Iris pigment epithelial cell (primary cell): ENCODE measurements around the gene CGAS.
A peak's percentile ranks its signal among the peaks of the same experiment; 100 is the strongest.
"Not testable (repeated sequence)": the region's sequence is repeated elsewhere in the genome, so short reads cannot be mapped to it uniquely, and the experiment has no call there.

Experiments
- DNase-seq: peaks from one replicate; pipeline ENCODE4 v3.0.0-alpha.2; 2011; ENCODE audit warnings: low read depth

Gene CGAS

DNA sequence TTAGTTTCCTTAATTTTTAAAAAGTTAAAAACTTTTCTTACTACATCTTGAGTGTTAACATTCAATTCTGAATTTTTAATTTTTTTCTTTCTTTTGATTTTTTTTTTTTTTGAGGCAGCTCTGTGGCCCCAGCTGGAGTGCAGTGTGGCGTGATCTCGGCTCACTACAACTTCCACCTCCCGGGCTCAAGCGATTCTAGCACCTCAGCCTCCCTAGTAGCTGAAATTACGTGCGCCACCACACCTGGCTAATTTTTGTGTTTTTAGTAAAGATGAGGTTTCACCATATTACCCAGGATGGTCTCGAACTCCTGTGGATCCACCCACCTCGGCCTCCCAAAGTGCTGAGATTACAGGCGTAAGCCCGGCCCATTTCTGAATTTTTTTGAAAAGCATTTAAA lies 56.2 kb downstream of the CGAS start:
- no peak for DNase-seq

DNA sequence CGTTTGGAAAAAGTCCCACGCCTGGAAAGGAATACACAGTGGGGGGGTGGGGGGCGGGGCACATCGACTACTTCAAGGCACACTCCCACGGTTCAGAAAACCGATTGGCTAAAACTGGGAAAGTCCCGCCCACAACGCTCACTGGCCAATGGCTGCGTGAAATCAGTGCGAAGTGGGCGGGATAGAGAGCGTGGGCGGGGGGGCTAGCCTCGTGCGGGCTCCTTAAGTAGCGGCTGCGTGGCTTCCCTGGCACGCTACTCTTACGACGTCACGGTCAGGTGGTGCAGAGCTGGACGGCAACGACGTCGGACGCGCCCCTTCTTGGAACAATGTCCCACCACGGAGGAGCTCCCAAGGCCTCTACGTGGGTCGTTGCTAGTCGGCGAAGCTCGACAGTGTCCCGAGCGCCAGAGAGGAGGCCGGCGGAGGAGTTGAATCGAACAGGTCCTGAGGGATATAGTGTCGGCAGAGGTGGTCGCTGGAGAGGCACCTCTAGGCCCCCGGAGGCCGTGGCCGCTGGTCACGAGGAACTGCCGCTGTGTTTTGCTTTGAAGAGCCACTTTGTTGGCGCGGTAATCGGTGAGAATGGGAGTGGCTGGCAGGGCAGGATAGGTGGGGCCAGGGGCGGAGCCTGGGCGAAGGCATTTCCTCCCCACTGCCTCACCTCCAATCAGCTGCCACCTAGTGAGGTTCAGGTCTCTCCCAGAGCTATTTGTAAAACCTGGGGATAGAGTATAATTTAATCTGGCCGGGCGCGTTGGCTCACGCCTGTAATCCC lies 57.3 kb downstream of the CGAS start, which contains the start of gene DDX43:
Gene DDX43, plus strand, starts transcription at position 252 of the 778 bp plus-strand sequence. Its CDS starts 78 bp downstream, at position 330.
- DNase-seq: peak; percentile 72

GRCh38 chr6:73393278-73393677 lies 58.8 kb downstream of the CGAS start:
- peak; percentile 32 for DNase-seq

- DNase-seq: not testable (repeated sequence)
Measured at GRCh38 chr6:73392188-73392587, 59.9 kb downstream of the CGAS start.

GRCh38 chr6:73391675-73392074 lies 60.4 kb downstream of the CGAS start:
- DNase-seq: no peak

DNA sequence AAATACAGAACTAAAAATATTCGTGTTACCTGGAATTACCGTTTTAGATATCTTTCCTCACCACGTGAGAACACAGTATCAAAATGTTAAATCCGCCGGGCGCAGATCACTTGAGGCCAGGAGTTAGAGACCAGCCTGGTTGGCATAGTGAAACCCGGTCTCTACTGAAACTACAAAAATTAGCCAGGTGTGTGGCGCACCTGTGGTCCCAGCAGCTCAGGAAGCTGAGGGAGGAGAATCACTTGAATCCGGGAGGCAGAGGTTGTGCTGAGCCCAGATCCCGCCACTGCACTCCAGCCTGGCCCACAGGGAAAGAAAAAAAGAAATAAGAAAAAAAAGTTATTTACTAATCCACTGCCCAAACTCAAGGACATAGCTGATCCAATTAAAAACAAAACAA lies 62.2 kb downstream of the CGAS start:
- no peak for DNase-seq

- DNase-seq: peak; percentile 60
Measured at GRCh38 chr6:73388800-73389512, 63.1 kb downstream of the CGAS start.

- no peak for DNase-seq
Measured at GRCh38 chr6:73388433-73388799, 63.7 kb downstream of the CGAS start.

GRCh38 chr6:73382462-73383113 lies 69.5 kb downstream of the CGAS start:
- DNase-seq: peak; percentile 26

DNA sequence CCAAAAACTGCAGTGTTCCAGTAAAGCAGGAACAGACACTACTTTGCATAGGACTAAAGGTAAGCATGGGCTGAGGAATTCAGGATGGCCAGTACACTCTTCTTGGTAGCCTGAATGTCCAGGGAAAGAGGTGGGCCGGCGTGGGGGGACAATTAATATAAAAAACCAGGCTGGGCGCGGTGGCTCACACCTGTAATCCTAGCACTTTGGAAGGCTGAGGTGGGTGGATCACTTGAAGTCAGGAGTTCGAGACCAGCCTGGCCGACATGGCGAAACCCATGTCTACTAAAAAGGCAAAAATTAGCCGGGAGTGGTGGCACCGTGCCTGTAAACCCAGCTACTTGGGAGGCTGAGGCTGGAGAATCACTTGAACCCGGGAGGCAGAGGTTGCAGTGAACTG lies 70.6 kb downstream of the CGAS start:
- not testable (repeated sequence) for DNase-seq

GRCh38 chr6:73377225-73377624 lies 74.9 kb downstream of the CGAS start:
- DNase-seq: no peak

DNA sequence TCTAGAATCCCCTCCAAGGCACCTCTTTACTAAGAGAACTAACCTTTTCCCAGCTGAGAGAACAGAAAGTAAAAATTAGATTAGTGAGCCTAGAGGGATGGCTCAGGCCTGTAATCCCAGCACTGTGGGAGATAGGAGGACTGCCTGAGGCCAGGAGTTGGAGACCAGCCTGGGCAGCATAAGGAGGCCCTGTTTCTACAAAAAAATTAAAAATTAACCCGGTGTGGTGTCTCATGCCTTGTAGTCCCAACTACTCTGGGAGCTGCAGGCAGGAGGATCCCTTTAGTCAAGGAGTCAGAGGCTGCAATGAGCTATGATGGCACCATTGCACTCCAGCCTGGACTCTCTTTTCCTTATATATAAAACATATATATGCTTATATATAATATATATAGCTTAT lies 76.9 kb downstream of the CGAS start:
- no peak for DNase-seq
